Body of pancreas (tissue), 4 donors: ENCODE data around the gene CXorf38. TPM values are rescaled to one million over a fixed set of nuclear protein-coding genes. Genes with fewer than 3 reads are reported as not detected.

Experiments used
- ATAC-seq: fragments of 150-250 bp; one replicate; pipeline ENCODE4 v1.9.1; 2016
- DNase-seq, 4 donors: peaks; one replicate each; pipeline ENCODE4 v3.0.0-alpha.2; 2019
- H3K27ac ChIP-seq, 4 donors: fragments of 200-600 bp; sonication (generic); 1 replicate in 3 of 4; 2 replicates in 1 of 4; pipeline versions ENCODE4 v1.5.1 to v1.6.1; 2016 to 2019; ENCODE audit warnings: mild to moderate bottlenecking in 1 of 4, mixed read lengths in 1 of 4, moderate library complexity in 1 of 4
- H3K27me3 ChIP-seq, 2 donors: fragments of 200-600 bp; sonication (generic); one replicate each; pipeline ENCODE4 v1.6.0; 2016; ENCODE audit warnings: mild to moderate bottlenecking in 1 of 2
- H3K36me3 ChIP-seq, 2 donors: fragments of 200-600 bp; sonication (generic); replicated peaks in 1 of 2; 2 replicates each; pipeline ENCODE4 v1.5.1; 2016; ENCODE audit warnings: low read depth in 2 of 2; ENCODE audit not compliant: insufficient read depth in 1 of 2
- H3K4me1 ChIP-seq: fragments of 200-600 bp; sonication (generic); one replicate; pipeline ENCODE4 v1.6.0; 2016
- H3K4me3 ChIP-seq, 2 donors: fragments of 200-600 bp; sonication (generic); 1 replicate in 1 of 2; 2 replicates in 1 of 2; pipeline ENCODE4 v1.5.1; 2016 to 2019
- H3K9me3 ChIP-seq, 3 donors: fragments of 200-600 bp; sonication (generic); 1 replicate in 2 of 3; 2 replicates in 1 of 3; pipeline ENCODE4 v1.5.1; 2016
- CTCF ChIP-seq, 7 experiments: fragments of 450-650 bp in 4 of 7; fragments of 200-600 bp in 3 of 7; sonication (generic) in 3 of 7; IDR thresholded peaks; one replicate each; pipeline ENCODE4 v1.5.1; 2016 to 2019; ENCODE audit warnings: antibody characterized with exemption in 7 of 7
- POLR2A ChIP-seq, 3 donors: fragments of 450-650 bp; IDR thresholded peaks; one replicate each; pipeline ENCODE4 v1.6.1; 2016; ENCODE audit warnings: antibody characterized with exemption in 3 of 3, mild to moderate bottlenecking in 2 of 3
- WGBS, 2 donors: methylation state at CpG; one replicate each; pipeline ENCODE4 v1.1.5; 2017; 5-methylcytosine and 5-hydroxymethylcytosine counted together
- intact Hi-C: fragments of 100-400 bp; cut with DNase I; formaldehyde crosslinking; loops from one replicate; pipeline ENCODE4 v1.15.1; 2023
- total RNA-seq, 2 donors: library from RNA; depleted of rRNA; stranded (reverse); fragments of >200 nt; gene quantifications; one replicate each; pipeline ENCODE4 v1.1.0, GENCODE V29; 2016

CXorf38 gene
- total RNA-seq, 2 donors from 2014 or later: 10.6 to 10.9 TPM

GRCh38 chrX:40644176-40644575 is 3.2 kb downstream of the CXorf38 start:
- no peak overlapping the region for H3K4me3 ChIP-seq
- TF ChIP-seq POLR2A (IDR thresholded peaks at IDR 0.05) (no peak), CTCF (IDR thresholded peaks at IDR 0.05) (no peak)
- no peaks in the 10 kb centered on the region for H3K36me3 ChIP-seq
- intact Hi-C loops: no loop called here
- H3K27me3 ChIP-seq: no peaks in the 10 kb centered on the region
- ATAC-seq (no peak), DNase-seq (peak in 1 of 4 donors; percentile 12)
- H3K27ac ChIP-seq: peak overlapping the region in 3 of 4 donors; percentile 55 to 85 (median 74)
- peaks cover 21% of the 10 kb centered on the region for H3K4me1 ChIP-seq
- H3K9me3 ChIP-seq: no peaks in the 10 kb centered on the region
- WGBS, 2 donors: 37 to 49% methylated on average over 5 of the region's 5 CpGs

GRCh38 chrX:40637687-40638086 is 9.7 kb downstream of the CXorf38 start:
- DNase-seq (no peak), ATAC-seq (no peak)
- H3K4me3 ChIP-seq: no peak overlapping the region
- H3K9me3 ChIP-seq: no peaks in the 10 kb centered on the region
- H3K4me1 ChIP-seq: no peaks in the 10 kb centered on the region
- intact Hi-C loops: no loop called here
- H3K36me3 ChIP-seq: no peaks in the 10 kb centered on the region
- WGBS, 2 donors: 93 to 96% methylated on average over 3 of the region's 3 CpGs
- TF ChIP-seq CTCF (IDR thresholded peaks at IDR 0.05): no peak
- no peak for TF ChIP-seq POLR2A (IDR thresholded peaks at IDR 0.05)
- no peaks in the 10 kb centered on the region for H3K27me3 ChIP-seq
- no peak overlapping the region for H3K27ac ChIP-seq

- Histone ChIP-seq H3K9me3 (no peaks in the 10 kb centered on the region), H3K27ac (no peak overlapping the region), H3K4me1 (no peaks in the 10 kb centered on the region), H3K4me3 (no peak overlapping the region), H3K27me3 (no peaks in the 10 kb centered on the region), H3K36me3 (peaks cover 0 to 2% of the 10 kb centered on the region in 2 donors)
- no peak for ATAC-seq
- TF ChIP-seq POLR2A (IDR thresholded peaks at IDR 0.05): no peak
- WGBS, 2 donors: 75 to 81% methylated on average over 2 to 4 of the region's 4 CpGs
- no peak for DNase-seq
- intact Hi-C loops: no loop called here
These were observed 15.2 kb downstream of the CXorf38 start for GRCh38 chrX:40632199-40632598.

GRCh38 chrX:40628506-40628905 is 18.9 kb downstream of the CXorf38 start:
- 83 to 94% methylated on average over 4 to 5 of the region's 5 CpGs for WGBS, 2 donors
- H3K36me3 ChIP-seq: peaks cover 0 to 2% of the 10 kb centered on the region in 2 donors
- H3K27me3 ChIP-seq: no peaks in the 10 kb centered on the region
- H3K4me3 ChIP-seq: no peak overlapping the region
- DNase-seq: no peak
- TF ChIP-seq POLR2A (IDR thresholded peaks at IDR 0.05) (no peak), CTCF (IDR thresholded peaks at IDR 0.05) (no peak)
- no peak overlapping the region for H3K27ac ChIP-seq
- ATAC-seq: no peak
- H3K4me1 ChIP-seq: no peaks in the 10 kb centered on the region
- H3K9me3 ChIP-seq: no peaks in the 10 kb centered on the region
- intact Hi-C loops: loop anchor here (10.0 kb wide), 1 partner anchor 1104 kb away; no protein-coding TSS in a partner anchor

GRCh38 chrX:40625294-40625693 is 22.1 kb downstream of the CXorf38 start:
- Histone ChIP-seq H3K9me3 (no peaks in the 10 kb centered on the region), H3K36me3 (peaks cover 0 to 2% of the 10 kb centered on the region in 2 donors), H3K27ac (no peak overlapping the region), H3K27me3 (no peaks in the 10 kb centered on the region), H3K4me1 (no peaks in the 10 kb centered on the region), H3K4me3 (no peak overlapping the region)
- no peak for ATAC-seq
- WGBS, 2 donors: 86 to 100% methylated on average over 2 to 4 of the region's 4 CpGs
- no peak for DNase-seq
- intact Hi-C loops: loop anchor here (10.0 kb wide), 1 partner anchor 1100 kb away; no protein-coding TSS in a partner anchor
- no peak for TF ChIP-seq CTCF (IDR thresholded peaks at IDR 0.05)
- no peak for TF ChIP-seq POLR2A (IDR thresholded peaks at IDR 0.05)
